IMR-90 (cell line): ENCODE results near the gene SASH1. TPM values are rescaled to one million over a fixed set of nuclear protein-coding genes. Genes with fewer than 3 reads are reported as not detected.

Experiments
- ATAC-seq: fragments of 200-7000 bp; cut with Tn5 transposase; 2 replicates; pipeline ENCODE4 v1.9.1; 2020; ENCODE audit warnings: low read depth, mild to moderate bottlenecking, moderate library complexity
- BruUV-seq: library from RNA; stranded (reverse); fragments of 400-500 nt; replicated peaks from 2 replicates; lab custom pipeline; 2021; lab: Mats Ljungman, UMichigan
- CTCF ChIA-PET: fragments of 300-600 bp; formaldehyde crosslinking; extraction: SDS; loops from one replicate; lab custom pipeline; 2021; ENCODE audit warnings: antibody characterized with exemption; lab: Yijun Ruan, JAX
- POLR2A ChIA-PET: fragments of 300-600 bp; sonication (Branson Sonifier 250); formaldehyde crosslinking; loops from one replicate; lab custom pipeline; 2022; ENCODE audit warnings: antibody characterized with exemption; ENCODE audit not compliant: unreplicated experiment; lab: Charles Lee
- DNase-seq: peaks from one replicate; pipeline ENCODE4 v3.0.0; 2013
- H2AFZ ChIP-seq: replicated peaks from 2 replicates; pipeline ENCODE3; 2013; ENCODE audit warnings: low read length, mild to moderate bottlenecking; ENCODE audit not compliant: poor library complexity
- H2AK5ac ChIP-seq: 2 replicates; pipeline ENCODE4 v1.6.1; 2013; ENCODE audit warnings: low read depth, low read length, inconsistent platforms
- H2AK9ac ChIP-seq: replicated peaks from 2 replicates; pipeline ENCODE3; 2013; ENCODE audit warnings: mild to moderate bottlenecking, low read depth, low read length, moderate library complexity; ENCODE audit not compliant: poor library complexity
- H2BK120ac ChIP-seq: 2 replicates; pipeline ENCODE4 v1.6.1; 2013; ENCODE audit warnings: low read depth, low read length, inconsistent platforms
- H2BK15ac ChIP-seq: 3 replicates; pipeline ENCODE4 v1.6.1; 2013; ENCODE audit warnings: low read depth, low read length, inconsistent platforms
- H2BK20ac ChIP-seq: 2 replicates; pipeline ENCODE4 v1.6.1; 2013; ENCODE audit warnings: low read depth, mild to moderate bottlenecking, inconsistent platforms, low read length, moderate library complexity
- H2BK5ac ChIP-seq: 2 replicates; pipeline ENCODE4 v1.6.1; 2013; ENCODE audit warnings: mild to moderate bottlenecking, low read depth, low read length, inconsistent platforms; ENCODE audit not compliant: poor library complexity, severe bottlenecking
- H3K14ac ChIP-seq: replicated peaks from 2 replicates; pipeline ENCODE4 v1.6.1; 2013; ENCODE audit warnings: low read depth, low read length, inconsistent platforms
- H3K18ac ChIP-seq: 2 replicates; pipeline ENCODE4 v1.6.1; 2013; ENCODE audit warnings: low read depth, low read length, control low read depth
- H3K23ac ChIP-seq: 2 replicates; pipeline ENCODE4 v1.6.1; 2013; ENCODE audit warnings: low read depth, low read length, inconsistent platforms
- H3K27ac ChIP-seq: 2 replicates; pipeline ENCODE4 v1.5.1; 2013; ENCODE audit warnings: mild to moderate bottlenecking, control low read depth, low read length; ENCODE audit not compliant: insufficient read depth
- H3K27me3 ChIP-seq: 2 replicates; pipeline ENCODE4 v1.6.1; 2013; ENCODE audit warnings: low read length; ENCODE audit not compliant: control insufficient read depth, insufficient read depth
- H3K36me3 ChIP-seq: 2 replicates; pipeline ENCODE4 v1.6.1; 2013; ENCODE audit warnings: low read length, mixed read lengths; ENCODE audit not compliant: control insufficient read depth, insufficient read depth
- H3K4ac ChIP-seq: 2 replicates; pipeline ENCODE4 v1.6.1; 2013; ENCODE audit warnings: low read depth, low read length, inconsistent platforms
- H3K4me1 ChIP-seq: 2 replicates; pipeline ENCODE4 v1.6.1; 2013; ENCODE audit warnings: low read length, mixed read lengths; ENCODE audit not compliant: control insufficient read depth, insufficient read depth
- H3K4me2 ChIP-seq: 2 replicates; pipeline ENCODE4 v1.6.1; 2013; ENCODE audit warnings: low read depth, mild to moderate bottlenecking, control low read depth, low read length, moderate library complexity
- H3K4me3 ChIP-seq: 2 replicates; pipeline ENCODE4 v1.5.1; 2013; ENCODE audit warnings: low read depth, mild to moderate bottlenecking, control low read depth, low read length, moderate library complexity; ENCODE audit not compliant: insufficient read depth
- H3K56ac ChIP-seq: 2 replicates; pipeline ENCODE4 v1.6.1; 2013; ENCODE audit warnings: low read length, inconsistent platforms; ENCODE audit not compliant: insufficient read depth; ENCODE audit errors: extremely low read depth
- H3K79me1 ChIP-seq, 2 experiments: 2 replicates each; pipeline ENCODE4 v1.6.1; 2013; ENCODE audit warnings: low read length in 2 of 2, inconsistent platforms in 1 of 2, low read depth in 1 of 2
- H3K9ac ChIP-seq: 2 replicates; pipeline ENCODE4 v1.6.1; 2013; ENCODE audit warnings: low read depth, low read length, control low read depth
- H3K9me1 ChIP-seq: 2 replicates; pipeline ENCODE4 v1.6.1; 2013; ENCODE audit warnings: low read length, inconsistent platforms; ENCODE audit not compliant: insufficient read depth
- H3K9me3 ChIP-seq: 2 replicates; pipeline ENCODE4 v1.6.1; 2013; ENCODE audit warnings: low read length; ENCODE audit not compliant: control insufficient read depth, insufficient read depth
- H4K20me1 ChIP-seq: 2 replicates; pipeline ENCODE4 v1.6.1; 2013; ENCODE audit warnings: low read length, inconsistent platforms; ENCODE audit not compliant: insufficient read depth
- H4K5ac ChIP-seq: 2 replicates; pipeline ENCODE4 v1.6.1; 2013; ENCODE audit warnings: mild to moderate bottlenecking, low read depth, low read length, control low read depth
- H4K8ac ChIP-seq, 2 experiments: 2 replicates each; pipeline ENCODE4 v1.6.1; 2013; ENCODE audit warnings: low read depth in 2 of 2, low read length in 2 of 2, control low read depth in 1 of 2, inconsistent platforms in 1 of 2
- H4K91ac ChIP-seq: 2 replicates; pipeline ENCODE4 v1.6.1; 2013; ENCODE audit warnings: low read depth, low read length, inconsistent platforms; ENCODE audit not compliant: insufficient read depth
- BHLHE40 ChIP-seq: fragments of 150-350 bp; IDR thresholded peaks from 2 replicates; pipeline ENCODE4 v1.6.1; 2016; ENCODE audit warnings: mild to moderate bottlenecking, low read depth, low read length
- CHD1 ChIP-seq: IDR thresholded peaks from 2 replicates; pipeline ENCODE4 v1.6.1; 2012; ENCODE audit warnings: low read depth, low read length, improper control_type of control experiment
- FOS ChIP-seq: fragments of 150-350 bp; IDR thresholded peaks from 2 replicates; pipeline ENCODE4 v1.6.1; 2016; ENCODE audit warnings: low read depth, low read length
- MAFK ChIP-seq: IDR thresholded peaks from 2 replicates; pipeline ENCODE4 v1.6.1; 2012; ENCODE audit warnings: low read depth, low read length, improper control_type of control experiment
- MXI1 ChIP-seq: IDR thresholded peaks from 2 replicates; pipeline ENCODE4 v1.6.1; 2012; ENCODE audit warnings: low read depth, mild to moderate bottlenecking, low read length, moderate library complexity, borderline replicate concordance
- NFE2L2 ChIP-seq: fragments of 150-350 bp; IDR thresholded peaks from 2 replicates; pipeline ENCODE4 v1.6.1; 2016; ENCODE audit warnings: low read depth, mild to moderate bottlenecking, low read length
- POLR2A ChIP-seq: IDR thresholded peaks from 2 replicates; pipeline ENCODE4 v1.6.1; 2012; ENCODE audit warnings: mild to moderate bottlenecking, low read depth, low read length
- RFX5 ChIP-seq: IDR thresholded peaks from 2 replicates; pipeline ENCODE4 v1.8.0; 2012; ENCODE audit warnings: low read depth, mild to moderate bottlenecking, low read length, moderate library complexity
- SMC3 ChIP-seq: fragments of 150-350 bp; IDR thresholded peaks from 2 replicates; pipeline ENCODE4 v1.6.1; 2016; ENCODE audit warnings: low read depth, mild to moderate bottlenecking, antibody characterized with exemption, low read length, moderate library complexity
- USF2 ChIP-seq: fragments of 150-350 bp; IDR thresholded peaks from 2 replicates; pipeline ENCODE4 v1.6.1; 2017; ENCODE audit warnings: mild to moderate bottlenecking, antibody characterized with exemption, low read length, low read depth
- WGBS, 2 experiments: methylation state at CpG; one replicate each; pipeline versions ENCODE4 v1.1.5 to v1.1.7; 2013; ENCODE audit warnings: missing lambda C conversion rate in 2 of 2; ENCODE audit not compliant: insufficient read length in 1 of 2; ENCODE audit errors: extremely low coverage in 2 of 2; 5-methylcytosine and 5-hydroxymethylcytosine counted together
- dilution Hi-C: fragments of 300-500 bp; cut with HindIII; formaldehyde crosslinking; loops from one replicate; pipeline ENCODE4 v1.14.3; 2018; ENCODE audit warnings: low sequenced_read_pairs; ENCODE audit not compliant: unreplicated experiment
- in situ Hi-C: fragments of 300-500 bp; cut with MboI; formaldehyde crosslinking; loops from 3 replicates; pipeline ENCODE4 v1.14.3; 2019; ENCODE audit warnings: low sequenced_read_pairs, inconsistent platforms, mixed read lengths
- intact Hi-C: fragments of 100-400 bp; cut with micrococcal nuclease; formaldehyde crosslinking; loops from 2 replicates; pipeline ENCODE4 v1.10.0; 2022
- polyA plus RNA-seq, 3 experiments: library from polyadenylated mRNA; depleted of rRNA; stranded (reverse); fragments of >200 nt; gene quantifications; 2 replicates each; pipeline ENCODE4 v1.2.3, GENCODE V29; 2012; ENCODE audit warnings: low replicate concordance in 1 of 3
- total RNA-seq: library from RNA; depleted of rRNA; stranded (reverse); fragments of >200 nt; gene quantifications from 2 replicates; pipeline ENCODE4 v1.2.3, GENCODE V29; 2012
- TF ChIP-seq, protein P1 (sequence below): conservative IDR thresholded peaks from 2 replicates; pipeline ENCODE4 v1.5.1; 2012; ENCODE audit warnings: mild to moderate bottlenecking, low read depth, low read length, improper control_type of control experiment
- TF ChIP-seq, protein P2 (sequence below): fragments of 150-350 bp; IDR thresholded peaks from 2 replicates; pipeline ENCODE4 v1.6.1; 2016; ENCODE audit warnings: low read depth, mild to moderate bottlenecking, low read length, moderate library complexity, borderline replicate concordance

The SASH1 gene
- total and polyA plus RNA-seq, 2 of the 4 experiments (the other 2 are of a cell fraction), result 11.6 to 16.5 TPM

DNA sequence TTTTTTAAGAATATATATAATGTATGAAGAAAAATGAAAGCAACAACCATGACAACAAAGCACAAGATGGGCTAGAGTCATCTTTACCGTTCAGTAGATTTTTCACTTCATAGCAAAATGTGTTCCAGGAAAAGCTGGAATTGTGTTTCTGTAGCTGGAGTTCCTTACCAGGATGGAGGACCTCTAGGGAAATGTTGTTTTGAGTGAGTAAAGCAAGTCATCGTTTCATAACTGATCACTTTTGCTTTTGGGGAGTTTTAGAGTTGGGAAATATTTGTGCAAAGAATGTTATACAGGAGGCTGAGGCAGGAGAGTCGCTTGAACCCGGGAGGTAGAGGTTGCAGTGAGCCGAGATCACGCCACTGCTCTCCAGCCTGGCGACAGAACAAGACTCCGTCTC, 151.6 kb downstream of the SASH1 start:
- in situ Hi-C loops, result no loop called here
- intact Hi-C loops, result no loop called here

More for the DNA sequence above, 151.6 kb downstream of the SASH1 start:
- POLR2A ChIA-PET, result no interaction called here
- Histone ChIP-seq H3K79me1 (peaks cover 7 to 36% of the 10 kb centered on the region in 2 experiments), H2BK15ac (no peak overlapping the region), H2AFZ (no peak overlapping the region), H3K4me1 (peaks cover 7% of the 10 kb centered on the region; the same call in 1 of the 2 replicates), H3K27ac (no peak overlapping the region), H3K9me1 (peaks cover 3% of the 10 kb centered on the region; the same call in 1 of the 2 replicates), H2BK120ac (no peak overlapping the region), H4K20me1 (no peaks in the 10 kb centered on the region), H2AK9ac (no peak overlapping the region), H3K4ac (no peak overlapping the region), H3K23ac (no peak overlapping the region), H3K4me2 (no peak overlapping the region), H4K91ac (no peak overlapping the region), H4K5ac (no peak overlapping the region), H2AK5ac (no peak overlapping the region), H2BK20ac (no peak overlapping the region), H3K9ac (no peak overlapping the region), H3K9me3 (no peaks in the 10 kb centered on the region), H3K18ac (no peak overlapping the region), H3K14ac (no peak overlapping the region), H2BK5ac (no peak overlapping the region), H3K27me3 (no peaks in the 10 kb centered on the region), H3K56ac (no peak overlapping the region), H4K8ac (no peak overlapping the region), H3K36me3 (0 out of 2 replicates have a peak, but pooled peaks cover 1% of the 10 kb centered on the region), H3K4me3 (no peak overlapping the region)
- dilution Hi-C loops, result no loop called here
- TF ChIP-seq, protein P1, sequence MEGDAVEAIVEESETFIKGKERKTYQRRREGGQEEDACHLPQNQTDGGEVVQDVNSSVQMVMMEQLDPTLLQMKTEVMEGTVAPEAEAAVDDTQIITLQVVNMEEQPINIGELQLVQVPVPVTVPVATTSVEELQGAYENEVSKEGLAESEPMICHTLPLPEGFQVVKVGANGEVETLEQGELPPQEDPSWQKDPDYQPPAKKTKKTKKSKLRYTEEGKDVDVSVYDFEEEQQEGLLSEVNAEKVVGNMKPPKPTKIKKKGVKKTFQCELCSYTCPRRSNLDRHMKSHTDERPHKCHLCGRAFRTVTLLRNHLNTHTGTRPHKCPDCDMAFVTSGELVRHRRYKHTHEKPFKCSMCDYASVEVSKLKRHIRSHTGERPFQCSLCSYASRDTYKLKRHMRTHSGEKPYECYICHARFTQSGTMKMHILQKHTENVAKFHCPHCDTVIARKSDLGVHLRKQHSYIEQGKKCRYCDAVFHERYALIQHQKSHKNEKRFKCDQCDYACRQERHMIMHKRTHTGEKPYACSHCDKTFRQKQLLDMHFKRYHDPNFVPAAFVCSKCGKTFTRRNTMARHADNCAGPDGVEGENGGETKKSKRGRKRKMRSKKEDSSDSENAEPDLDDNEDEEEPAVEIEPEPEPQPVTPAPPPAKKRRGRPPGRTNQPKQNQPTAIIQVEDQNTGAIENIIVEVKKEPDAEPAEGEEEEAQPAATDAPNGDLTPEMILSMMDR, result no peak
- no peak for TF ChIP-seq NFE2L2
- no peak for TF ChIP-seq POLR2A
- TF ChIP-seq FOS, result no peak
- no peak for TF ChIP-seq RFX5
- TF ChIP-seq USF2, result no peak
- TF ChIP-seq MXI1, result no peak
- no peak for TF ChIP-seq CHD1
- no peak for TF ChIP-seq MAFK
- TF ChIP-seq, protein P2, sequence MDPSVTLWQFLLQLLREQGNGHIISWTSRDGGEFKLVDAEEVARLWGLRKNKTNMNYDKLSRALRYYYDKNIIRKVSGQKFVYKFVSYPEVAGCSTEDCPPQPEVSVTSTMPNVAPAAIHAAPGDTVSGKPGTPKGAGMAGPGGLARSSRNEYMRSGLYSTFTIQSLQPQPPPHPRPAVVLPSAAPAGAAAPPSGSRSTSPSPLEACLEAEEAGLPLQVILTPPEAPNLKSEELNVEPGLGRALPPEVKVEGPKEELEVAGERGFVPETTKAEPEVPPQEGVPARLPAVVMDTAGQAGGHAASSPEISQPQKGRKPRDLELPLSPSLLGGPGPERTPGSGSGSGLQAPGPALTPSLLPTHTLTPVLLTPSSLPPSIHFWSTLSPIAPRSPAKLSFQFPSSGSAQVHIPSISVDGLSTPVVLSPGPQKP, result no peak
- no peak for TF ChIP-seq SMC3
- TF ChIP-seq BHLHE40, result no peak
- ATAC-seq, result no peak
- WGBS, 2 experiments, result no CpG with 5 or more reads among the region's 8 CpGs
- CTCF ChIA-PET, result no interaction called here
- DNase-seq, result no peak
- BruUV-seq, result no TSS peak
